ENCODE measurements around the gene GRIK4. TPM values are rescaled to one million over a fixed set of nuclear protein-coding genes. Genes with fewer than 3 reads are reported as not detected.

GRIK4 gene
- polyA plus RNA-seq, 2 donors, result 0.09 to 0.12 TPM

- H3K4me1 ChIP-seq (ENCODE audit: control insufficient read depth in 2 of 2, insufficient read depth in 2 of 2, low read length in 1 of 2), result no peaks in the 10 kb centered on the region
- H3K36me3 ChIP-seq (ENCODE audit: control insufficient read depth in 2 of 2, insufficient read depth in 2 of 2, low read length in 1 of 2), result no peaks in the 10 kb centered on the region
- 81 to 85% methylated on average over 4 of the region's 4 CpGs for WGBS, 2 donors
- no peaks in the 10 kb centered on the region for H3K9me3 ChIP-seq (ENCODE audit: control insufficient read depth in 2 of 2, insufficient read depth in 1 of 2, low read depth in 1 of 2, low read length in 1 of 2)
- no peak overlapping the region for H3K27ac ChIP-seq (ENCODE audit: low read depth in 2 of 2, low read length in 1 of 2)
- no peaks in the 10 kb centered on the region for H3K27me3 ChIP-seq (ENCODE audit: control insufficient read depth in 1 of 2, insufficient read depth in 2 of 2, low read length in 2 of 2)
- H3K4me3 ChIP-seq (ENCODE audit: low read depth in 1 of 2, low read length in 2 of 2), result no peak overlapping the region
These were observed 201.3 kb downstream of the GRIK4 start for GRCh38 chr11:120712881-120713280.

DNA sequence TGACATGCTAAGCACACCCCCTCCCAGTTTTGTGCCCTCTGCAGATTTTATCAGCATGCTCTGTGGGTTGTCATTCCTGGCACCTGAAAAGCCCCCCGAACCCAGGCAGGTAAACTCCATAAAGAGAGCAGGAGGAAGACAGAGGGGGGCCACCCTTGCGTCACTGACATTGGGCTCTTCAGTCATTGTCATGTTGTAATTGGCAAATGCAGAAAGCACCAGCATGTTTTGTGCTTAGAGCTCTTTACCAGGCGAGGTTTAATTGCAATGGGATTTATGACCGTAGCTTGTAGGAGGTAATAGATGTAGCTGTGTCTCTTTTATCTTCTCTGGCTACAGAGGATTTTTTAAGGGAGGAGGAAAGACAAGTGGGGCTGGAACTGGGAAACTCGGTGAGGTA, 201.7 kb downstream of the GRIK4 start:
- Histone ChIP-seq H3K36me3 (ENCODE audit: control insufficient read depth in 2 of 2, insufficient read depth in 2 of 2, low read length in 1 of 2) (no peaks in the 10 kb centered on the region), H3K27ac (ENCODE audit: low read depth in 2 of 2, low read length in 1 of 2) (no peak overlapping the region)
- 63 to 75% methylated on average over 5 of the region's 5 CpGs for WGBS, 2 donors

GRCh38 chr11:120714438-120714837, 202.9 kb downstream of the GRIK4 start:
- Histone ChIP-seq H3K4me1 (ENCODE audit: control insufficient read depth in 2 of 2, insufficient read depth in 2 of 2, low read length in 1 of 2) (peaks cover 2 to 4% of the 10 kb centered on the region in 2 donors), H3K27ac (ENCODE audit: low read depth in 2 of 2, low read length in 1 of 2) (no peak overlapping the region), H3K36me3 (ENCODE audit: control insufficient read depth in 2 of 2, insufficient read depth in 2 of 2, low read length in 1 of 2) (no peaks in the 10 kb centered on the region), H3K9me3 (ENCODE audit: control insufficient read depth in 2 of 2, insufficient read depth in 1 of 2, low read depth in 1 of 2, low read length in 1 of 2) (no peaks in the 10 kb centered on the region), H3K4me3 (ENCODE audit: low read depth in 1 of 2, low read length in 2 of 2) (no peak overlapping the region), H3K27me3 (ENCODE audit: control insufficient read depth in 1 of 2, insufficient read depth in 2 of 2, low read length in 2 of 2) (no peaks in the 10 kb centered on the region)
- whole genome bisulfite sequencing, 2 donors, result 72 to 78% methylated on average over 3 of the region's 3 CpGs

More for the DNA sequence above, 201.7 kb downstream of the GRIK4 start:
- peaks cover 0 to 2% of the 10 kb centered on the region in 2 donors for H3K4me1 ChIP-seq (ENCODE audit: control insufficient read depth in 2 of 2, insufficient read depth in 2 of 2, low read length in 1 of 2)
- no peak overlapping the region for H3K4me3 ChIP-seq (ENCODE audit: low read depth in 1 of 2, low read length in 2 of 2)
- H3K27me3 ChIP-seq (ENCODE audit: control insufficient read depth in 1 of 2, insufficient read depth in 2 of 2, low read length in 2 of 2), result no peaks in the 10 kb centered on the region
- no peaks in the 10 kb centered on the region for H3K9me3 ChIP-seq (ENCODE audit: control insufficient read depth in 2 of 2, insufficient read depth in 1 of 2, low read depth in 1 of 2, low read length in 1 of 2)

DNA sequence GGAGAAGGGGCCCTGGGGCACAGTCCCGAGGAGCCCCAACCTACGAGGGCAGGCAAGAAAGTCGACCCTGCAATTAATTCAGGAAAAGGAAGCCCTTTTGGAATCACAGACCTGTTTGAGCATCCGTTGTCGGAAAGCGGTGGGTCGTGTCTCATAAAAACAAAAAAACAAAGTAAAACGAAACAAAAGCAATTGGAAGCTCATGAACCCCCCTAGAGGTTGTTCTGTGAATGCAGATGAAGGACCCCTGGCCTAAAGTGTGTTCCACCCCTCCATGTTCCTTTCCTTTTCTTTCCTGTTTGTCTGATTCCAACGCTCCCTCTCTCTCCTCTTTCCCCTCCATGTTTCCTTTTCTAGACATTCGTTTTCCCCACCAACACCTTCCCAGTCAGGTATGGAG, 203.7 kb downstream of the GRIK4 start:
- Histone ChIP-seq H3K4me3 (ENCODE audit: low read depth in 1 of 2, low read length in 2 of 2) (no peak overlapping the region), H3K27ac (ENCODE audit: low read depth in 2 of 2, low read length in 1 of 2) (no peak overlapping the region), H3K36me3 (ENCODE audit: control insufficient read depth in 2 of 2, insufficient read depth in 2 of 2, low read length in 1 of 2) (no peaks in the 10 kb centered on the region), H3K27me3 (ENCODE audit: control insufficient read depth in 1 of 2, insufficient read depth in 2 of 2, low read length in 2 of 2) (no peaks in the 10 kb centered on the region), H3K9me3 (ENCODE audit: control insufficient read depth in 2 of 2, insufficient read depth in 1 of 2, low read depth in 1 of 2, low read length in 1 of 2) (no peaks in the 10 kb centered on the region), H3K4me1 (ENCODE audit: control insufficient read depth in 2 of 2, insufficient read depth in 2 of 2, low read length in 1 of 2) (peaks cover 2 to 4% of the 10 kb centered on the region in 2 donors)
- 54 to 58% methylated on average over 10 of the region's 10 CpGs for WGBS, 2 donors

DNA sequence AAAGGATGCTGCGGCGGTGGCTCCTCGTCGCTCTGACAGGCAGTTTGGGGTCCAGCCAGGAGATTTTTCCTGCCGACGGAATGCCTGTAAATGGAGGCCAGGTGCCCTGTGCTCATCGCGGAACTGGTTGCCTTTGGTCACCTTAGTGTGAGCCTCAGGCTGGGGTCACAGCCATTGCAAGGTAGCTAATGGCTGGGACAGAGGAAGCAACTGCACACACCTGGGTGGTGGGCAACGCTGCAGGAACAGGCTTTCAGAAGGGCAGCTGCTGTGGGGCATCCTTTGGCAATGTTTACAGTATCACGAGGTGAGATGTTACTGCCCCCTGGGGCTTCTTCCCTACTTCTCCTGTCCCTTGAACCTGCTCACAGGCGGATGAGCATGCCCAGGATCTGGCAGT, 205.5 kb downstream of the GRIK4 start:
- H3K27ac ChIP-seq (ENCODE audit: low read depth in 2 of 2, low read length in 1 of 2), result no peak overlapping the region
- no peaks in the 10 kb centered on the region for H3K36me3 ChIP-seq (ENCODE audit: control insufficient read depth in 2 of 2, insufficient read depth in 2 of 2, low read length in 1 of 2)
- WGBS, 2 donors, result 64 to 72% methylated on average over 11 of the region's 11 CpGs
- no peak overlapping the region for H3K4me3 ChIP-seq (ENCODE audit: low read depth in 1 of 2, low read length in 2 of 2)
- H3K27me3 ChIP-seq (ENCODE audit: control insufficient read depth in 1 of 2, insufficient read depth in 2 of 2, low read length in 2 of 2), result no peaks in the 10 kb centered on the region
- no peaks in the 10 kb centered on the region for H3K9me3 ChIP-seq (ENCODE audit: control insufficient read depth in 2 of 2, insufficient read depth in 1 of 2, low read depth in 1 of 2, low read length in 1 of 2)
- peaks cover 2 to 4% of the 10 kb centered on the region in 2 donors for H3K4me1 ChIP-seq (ENCODE audit: control insufficient read depth in 2 of 2, insufficient read depth in 2 of 2, low read length in 1 of 2)

- H3K9me3 ChIP-seq (ENCODE audit: control insufficient read depth in 2 of 2, insufficient read depth in 1 of 2, low read depth in 1 of 2, low read length in 1 of 2), result no peaks in the 10 kb centered on the region
- no peaks in the 10 kb centered on the region for H3K27me3 ChIP-seq (ENCODE audit: control insufficient read depth in 1 of 2, insufficient read depth in 2 of 2, low read length in 2 of 2)
- no peak overlapping the region for H3K27ac ChIP-seq (ENCODE audit: low read depth in 2 of 2, low read length in 1 of 2)
- peaks cover 2 to 4% of the 10 kb centered on the region in 2 donors for H3K4me1 ChIP-seq (ENCODE audit: control insufficient read depth in 2 of 2, insufficient read depth in 2 of 2, low read length in 1 of 2)
- H3K4me3 ChIP-seq (ENCODE audit: low read depth in 1 of 2, low read length in 2 of 2), result no peak overlapping the region
- WGBS, 2 donors, result 69 to 76% methylated on average over 6 of the region's 6 CpGs
- H3K36me3 ChIP-seq (ENCODE audit: control insufficient read depth in 2 of 2, insufficient read depth in 2 of 2, low read length in 1 of 2), result no peaks in the 10 kb centered on the region
These were observed 206.1 kb downstream of the GRIK4 start for GRCh38 chr11:120717623-120718022.

- 52 to 69% methylated on average over 8 of the region's 8 CpGs for WGBS, 2 donors
- Histone ChIP-seq H3K9me3 (ENCODE audit: control insufficient read depth in 2 of 2, insufficient read depth in 1 of 2, low read depth in 1 of 2, low read length in 1 of 2) (no peaks in the 10 kb centered on the region), H3K27me3 (ENCODE audit: control insufficient read depth in 1 of 2, insufficient read depth in 2 of 2, low read length in 2 of 2) (no peaks in the 10 kb centered on the region), H3K4me3 (ENCODE audit: low read depth in 1 of 2, low read length in 2 of 2) (no peak overlapping the region), H3K4me1 (ENCODE audit: control insufficient read depth in 2 of 2, insufficient read depth in 2 of 2, low read length in 1 of 2) (peaks cover 2 to 4% of the 10 kb centered on the region in 2 donors), H3K36me3 (ENCODE audit: control insufficient read depth in 2 of 2, insufficient read depth in 2 of 2, low read length in 1 of 2) (no peaks in the 10 kb centered on the region), H3K27ac (ENCODE audit: low read depth in 2 of 2, low read length in 1 of 2) (no peak overlapping the region)
These were observed 206.6 kb downstream of the GRIK4 start for GRCh38 chr11:120718171-120718570.

DNA sequence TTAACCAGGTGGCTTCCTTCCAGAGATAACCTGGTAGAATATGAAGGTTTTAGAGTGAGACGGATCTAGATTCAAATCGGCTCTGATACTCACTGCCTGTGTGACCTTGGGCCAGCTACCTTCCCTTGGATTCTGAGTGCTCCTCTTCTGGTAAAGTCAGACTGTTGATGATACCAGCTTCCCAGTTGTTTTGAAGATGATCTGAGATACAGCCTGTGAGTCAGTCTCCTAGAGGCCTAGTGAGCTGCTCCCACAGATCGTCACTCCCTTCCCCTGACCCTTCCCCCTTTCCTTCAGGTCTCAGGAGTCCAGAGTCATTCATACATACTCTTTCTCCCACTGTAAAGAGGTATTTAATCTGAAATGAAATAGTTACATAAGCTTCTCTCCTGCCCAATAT, 207.8 kb downstream of the GRIK4 start:
- Histone ChIP-seq H3K9me3 (ENCODE audit: control insufficient read depth in 2 of 2, insufficient read depth in 1 of 2, low read depth in 1 of 2, low read length in 1 of 2) (no peaks in the 10 kb centered on the region), H3K4me1 (ENCODE audit: control insufficient read depth in 2 of 2, insufficient read depth in 2 of 2, low read length in 1 of 2) (peaks cover 2 to 4% of the 10 kb centered on the region in 2 donors), H3K36me3 (ENCODE audit: control insufficient read depth in 2 of 2, insufficient read depth in 2 of 2, low read length in 1 of 2) (no peaks in the 10 kb centered on the region), H3K27ac (ENCODE audit: low read depth in 2 of 2, low read length in 1 of 2) (no peak overlapping the region), H3K4me3 (ENCODE audit: low read depth in 1 of 2, low read length in 2 of 2) (no peak overlapping the region), H3K27me3 (ENCODE audit: control insufficient read depth in 1 of 2, insufficient read depth in 2 of 2, low read length in 2 of 2) (no peaks in the 10 kb centered on the region)
- whole genome bisulfite sequencing, 2 donors, result 57% methylated on average over 3 of the region's 3 CpGs

- Histone ChIP-seq H3K9me3 (ENCODE audit: control insufficient read depth in 2 of 2, insufficient read depth in 1 of 2, low read depth in 1 of 2, low read length in 1 of 2) (no peaks in the 10 kb centered on the region), H3K4me3 (ENCODE audit: low read depth in 1 of 2, low read length in 2 of 2) (no peak overlapping the region), H3K27me3 (ENCODE audit: control insufficient read depth in 1 of 2, insufficient read depth in 2 of 2, low read length in 2 of 2) (no peaks in the 10 kb centered on the region), H3K27ac (ENCODE audit: low read depth in 2 of 2, low read length in 1 of 2) (no peak overlapping the region), H3K36me3 (ENCODE audit: control insufficient read depth in 2 of 2, insufficient read depth in 2 of 2, low read length in 1 of 2) (no peaks in the 10 kb centered on the region), H3K4me1 (ENCODE audit: control insufficient read depth in 2 of 2, insufficient read depth in 2 of 2, low read length in 1 of 2) (peaks cover 2 to 4% of the 10 kb centered on the region in 2 donors)
- whole genome bisulfite sequencing, 2 donors, result 88 to 91% methylated on average over 1 of the region's 1 CpG
These were observed 209.2 kb downstream of the GRIK4 start for GRCh38 chr11:120720760-120721159.

GRCh38 chr11:120722524-120722923, 211.0 kb downstream of the GRIK4 start:
- WGBS, 2 donors, result 70 to 71% methylated on average over 6 of the region's 6 CpGs
- Histone ChIP-seq H3K27ac (ENCODE audit: low read depth in 2 of 2, low read length in 1 of 2) (no peak overlapping the region), H3K4me3 (ENCODE audit: low read depth in 1 of 2, low read length in 2 of 2) (no peak overlapping the region), H3K36me3 (ENCODE audit: control insufficient read depth in 2 of 2, insufficient read depth in 2 of 2, low read length in 1 of 2) (no peaks in the 10 kb centered on the region), H3K9me3 (ENCODE audit: control insufficient read depth in 2 of 2, insufficient read depth in 1 of 2, low read depth in 1 of 2, low read length in 1 of 2) (peaks cover 2 to 6% of the 10 kb centered on the region in 2 donors), H3K27me3 (ENCODE audit: control insufficient read depth in 1 of 2, insufficient read depth in 2 of 2, low read length in 2 of 2) (no peaks in the 10 kb centered on the region), H3K4me1 (ENCODE audit: control insufficient read depth in 2 of 2, insufficient read depth in 2 of 2, low read length in 1 of 2) (peaks cover 2 to 4% of the 10 kb centered on the region in 2 donors)
